Urothelium cell line (cell line): Measurements from ENCODE around the gene CTCFL.
"Not testable (repeated sequence)": the region's sequence is repeated elsewhere in the genome, so short reads cannot be mapped to it uniquely, and the experiment has no call there.

Experiments used
- DNase-seq: peaks from one replicate; pipeline ENCODE4 v3.0.0; 2011; ENCODE audit warnings: low spot score, mixed read lengths
- FAIRE-seq: peaks from 2 replicates; lab custom pipeline; 2011; peaks lifted over from hg19 to GRCh38; lab: Jason Lieb, UNC

Gene CTCFL

GRCh38 chr20:57483287-57484050, 41.5 kb downstream of the CTCFL start:
- DNase-seq, result no peak
- FAIRE-seq, result no peak

GRCh38 chr20:57482796-57483195, 42.1 kb downstream of the CTCFL start:
- DNase-seq, result no peak
- no peak for FAIRE-seq

- DNase-seq (no peak), FAIRE-seq (no peak)
These were observed 42.8 kb downstream of the CTCFL start for GRCh38 chr20:57482148-57482547.

- FAIRE-seq (no peak), DNase-seq (no peak)
These were observed 43.6 kb downstream of the CTCFL start for GRCh38 chr20:57481281-57481711.

- no peak for DNase-seq
- no peak for FAIRE-seq
These were observed 44.3 kb downstream of the CTCFL start for GRCh38 chr20:57480444-57481160.

GRCh38 chr20:57479196-57479595, 45.7 kb downstream of the CTCFL start:
- FAIRE-seq, result no peak
- DNase-seq, result no peak

GRCh38 chr20:57478176-57478575, 46.8 kb downstream of the CTCFL start:
- DNase-seq (no peak), FAIRE-seq (no peak)

GRCh38 chr20:57476641-57477461, 48.1 kb downstream of the CTCFL start:
- DNase-seq (no peak), FAIRE-seq (no peak)

GRCh38 chr20:57476084-57476526, 48.8 kb downstream of the CTCFL start:
- DNase-seq (no peak), FAIRE-seq (no peak)

GRCh38 chr20:57475388-57476083, 49.4 kb downstream of the CTCFL start:
- FAIRE-seq (peak; percentile 42), DNase-seq (no peak)

GRCh38 chr20:57474816-57475215, 50.1 kb downstream of the CTCFL start:
- DNase-seq (no peak), FAIRE-seq (no peak)

- no peak for DNase-seq
- no peak for FAIRE-seq
These were observed 50.7 kb downstream of the CTCFL start for GRCh38 chr20:57474205-57474604.

GRCh38 chr20:57473246-57474048, 51.5 kb downstream of the CTCFL start:
- FAIRE-seq (no peak), DNase-seq (no peak)

GRCh38 chr20:57472474-57472873, 52.5 kb downstream of the CTCFL start:
- not testable (repeated sequence) for FAIRE-seq

GRCh38 chr20:57471496-57472372, 53.2 kb downstream of the CTCFL start:
- no peak for DNase-seq
- FAIRE-seq, result no peak

More at GRCh38 chr20:57472474-57472873, 52.5 kb downstream of the CTCFL start:
- not testable (repeated sequence) for DNase-seq

GRCh38 chr20:57470666-57471495, 54.1 kb downstream of the CTCFL start:
- FAIRE-seq, result no peak
- no peak for DNase-seq

- DNase-seq (no peak), FAIRE-seq (no peak)
These were observed 54.8 kb downstream of the CTCFL start for GRCh38 chr20:57470212-57470522.
